HEK293 (cell line): ENCODE measurements around the gene LRRC32.

ENCODE experiments used
- CTCF ChIA-PET: fragments of 350-600 bp; formaldehyde crosslinking; extraction: SDS; loops from one replicate; lab custom pipeline; 2021; ENCODE audit warnings: antibody characterized with exemption; lab: Yijun Ruan, JAX
- POLR2A ChIA-PET: fragments of 300-600 bp; formaldehyde crosslinking; extraction: SDS; loops from one replicate; lab custom pipeline; 2020; ENCODE audit warnings: antibody characterized with exemption, inconsistent platforms; lab: Yijun Ruan, JAX
- H3K27ac ChIP-seq: fragments of 200-500 bp; sonication (Bioruptor generic); 2 replicates; pipeline ENCODE4 v1.5.1; 2014; ENCODE audit warnings: low read depth, low read length, control low read depth, inconsistent platforms; ENCODE audit errors: extremely low read depth
- H3K36me3 ChIP-seq, 2 experiments: fragments of 200-500 bp in 1 of 2; sonication (Bioruptor generic) in 1 of 2; 1 replicate in 1 of 2; 2 replicates in 1 of 2; pipeline ENCODE4 v1.5.1; 2014 to 2017; ENCODE audit warnings: inconsistent platforms in 2 of 2, low read length in 2 of 2; ENCODE audit not compliant: control insufficient read depth in 2 of 2, insufficient read depth in 1 of 2
- H3K4me1 ChIP-seq: fragments of 200-500 bp; sonication (Bioruptor generic); 2 replicates; pipeline ENCODE4 v1.5.1; 2014; ENCODE audit warnings: mild to moderate bottlenecking, low read length, inconsistent platforms; ENCODE audit not compliant: control insufficient read depth, insufficient read depth
- H3K4me3 ChIP-seq: 2 replicates; pipeline ENCODE4 v1.5.1; 2011; ENCODE audit warnings: low read depth, mild to moderate bottlenecking, control low read depth, low read length, moderate library complexity
- H3K9me3 ChIP-seq: fragments of 200-500 bp; sonication (Bioruptor generic); 2 replicates; pipeline ENCODE4 v1.5.1; 2014; ENCODE audit warnings: low read depth, low read length, inconsistent platforms; ENCODE audit not compliant: control insufficient read depth, insufficient read depth
- GLIS1 ChIP-seq: fragments of 450-650 bp; formaldehyde crosslinking; IDR thresholded peaks from 2 replicates; pipeline ENCODE4 v1.5.1; 2016; ENCODE audit warnings: missing biosample characterization, missing genetic modification characterization
- KLF10 ChIP-seq: fragments of 450-650 bp; IDR thresholded peaks from 2 replicates; pipeline ENCODE4 v1.5.1; 2018; ENCODE audit warnings: missing biosample characterization, mild to moderate bottlenecking, missing genetic modification characterization
- KLF16 ChIP-seq: fragments of 450-650 bp; formaldehyde crosslinking; IDR thresholded peaks from 2 replicates; pipeline ENCODE4 v1.5.1; 2017; ENCODE audit warnings: missing biosample characterization, missing genetic modification characterization
- KLF8 ChIP-seq: fragments of 450-650 bp; formaldehyde crosslinking; IDR thresholded peaks from 2 replicates; pipeline ENCODE4 v1.5.1; 2016; ENCODE audit warnings: missing biosample characterization, missing genetic modification characterization
- PRDM1 ChIP-seq: fragments of 450-650 bp; formaldehyde crosslinking; IDR thresholded peaks from 2 replicates; pipeline ENCODE4; 2016; ENCODE audit warnings: missing biosample characterization, missing genetic modification characterization
- RBAK ChIP-seq: fragments of 450-650 bp; formaldehyde crosslinking; IDR thresholded peaks from 2 replicates; pipeline ENCODE4 v1.5.1; 2016; ENCODE audit warnings: missing biosample characterization, missing genetic modification characterization
- ZNF10 ChIP-seq: fragments of 450-650 bp; formaldehyde crosslinking; IDR thresholded peaks from 2 replicates; pipeline ENCODE4 v1.5.1; 2017; ENCODE audit warnings: missing biosample characterization, missing genetic modification characterization
- ZNF114 ChIP-seq: fragments of 450-650 bp; formaldehyde crosslinking; IDR thresholded peaks from 2 replicates; pipeline ENCODE4 v1.5.0; 2017; ENCODE audit warnings: missing biosample characterization, missing genetic modification characterization
- ZNF138 ChIP-seq: fragments of 450-650 bp; formaldehyde crosslinking; IDR thresholded peaks from 2 replicates; pipeline ENCODE4 v1.5.1; 2016; ENCODE audit warnings: missing biosample characterization, missing genetic modification characterization, borderline replicate concordance
- ZNF174 ChIP-seq: fragments of 450-650 bp; formaldehyde crosslinking; IDR thresholded peaks from 2 replicates; pipeline ENCODE4 v1.5.0; 2017; ENCODE audit warnings: missing biosample characterization, mild to moderate bottlenecking, missing genetic modification characterization
- ZNF184 ChIP-seq: fragments of 450-650 bp; IDR thresholded peaks from 2 replicates; pipeline ENCODE4 v1.5.1; 2018; ENCODE audit warnings: missing biosample characterization, mild to moderate bottlenecking, missing genetic modification characterization
- ZNF366 ChIP-seq: fragments of 450-650 bp; formaldehyde crosslinking; conservative IDR thresholded peaks from 2 replicates; pipeline ENCODE4 v1.5.1; 2016; ENCODE audit warnings: missing biosample characterization, missing genetic modification characterization
- ZNF37A ChIP-seq: fragments of 450-650 bp; IDR thresholded peaks from 2 replicates; pipeline ENCODE4 v1.5.1; 2018; ENCODE audit warnings: missing biosample characterization, missing genetic modification characterization
- ZNF423 ChIP-seq: fragments of 450-650 bp; formaldehyde crosslinking; IDR thresholded peaks from 2 replicates; pipeline ENCODE4 v1.5.1; 2016; ENCODE audit warnings: missing biosample characterization, missing genetic modification characterization
- ZSCAN23 ChIP-seq: fragments of 450-650 bp; formaldehyde crosslinking; IDR thresholded peaks from 2 replicates; pipeline ENCODE4 v1.5.1; 2016; ENCODE audit warnings: missing biosample characterization, missing genetic modification characterization
- TF ChIP-seq, protein P1 (sequence below): fragments of 450-650 bp; formaldehyde crosslinking; IDR thresholded peaks from 2 replicates; pipeline ENCODE4 v1.5.1; 2016; ENCODE audit warnings: missing biosample characterization, missing genetic modification characterization, low read depth
- TF ChIP-seq, protein P2 (sequence below): fragments of 450-650 bp; formaldehyde crosslinking; IDR thresholded peaks from 2 replicates; pipeline ENCODE4 v1.5.1; 2016; ENCODE audit warnings: missing biosample characterization, missing genetic modification characterization
- TF ChIP-seq, protein P3 (sequence below): IDR thresholded peaks from 2 replicates; pipeline ENCODE4 v1.6.1; 2011; ENCODE audit warnings: mild to moderate bottlenecking, low read depth, low read length, borderline replicate concordance
- TF ChIP-seq, protein P4 (sequence below): fragments of 450-650 bp; formaldehyde crosslinking; IDR thresholded peaks from 2 replicates; pipeline ENCODE4 v1.5.1; 2016; ENCODE audit warnings: missing biosample characterization, missing genetic modification characterization
- TF ChIP-seq, protein P5 (sequence below): fragments of 450-650 bp; formaldehyde crosslinking; IDR thresholded peaks from 2 replicates; pipeline ENCODE4 v1.5.1; 2016; ENCODE audit warnings: missing biosample characterization, missing genetic modification characterization

LRRC32 gene

DNA sequence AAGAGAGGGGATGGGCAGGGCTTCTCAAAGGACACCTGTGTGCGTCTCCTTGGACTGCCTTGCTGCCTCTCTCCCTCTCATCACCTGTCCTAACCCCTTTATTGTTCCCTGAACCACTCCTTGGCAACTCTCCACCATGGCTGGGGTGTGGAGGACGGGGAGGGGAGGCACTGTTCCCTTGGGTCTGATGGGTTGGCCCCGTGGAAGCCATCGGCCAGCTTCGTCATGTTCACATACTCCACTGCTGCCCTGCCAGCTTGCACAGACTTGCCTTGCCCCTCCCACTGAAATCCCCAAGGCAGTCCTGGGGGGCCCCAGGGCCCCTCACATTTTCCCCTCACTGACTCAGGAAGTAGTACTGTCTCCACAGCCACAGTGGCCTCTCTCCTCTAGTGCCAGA lies 36.1 kb upstream of the LRRC32 start:
- ChIA-PET CTCF (interaction anchor here (0.6 kb wide), 1 partner anchor 815 kb away, joined by 3 read pairs; no protein-coding TSS in a partner anchor), POLR2A (no interaction called here)
- Histone ChIP-seq H3K36me3 (no peaks in the 10 kb centered on the region), H3K9me3 (no peaks in the 10 kb centered on the region), H3K4me3 (no peak overlapping the region), H3K4me1 (no peaks in the 10 kb centered on the region), H3K27ac (no peak overlapping the region)
- TF ChIP-seq ZSCAN23, result no peak
- TF ChIP-seq ZNF138, result no peak
- TF ChIP-seq KLF16 (tag by site-specific recombination), result no peak
- TF ChIP-seq, protein P1, sequence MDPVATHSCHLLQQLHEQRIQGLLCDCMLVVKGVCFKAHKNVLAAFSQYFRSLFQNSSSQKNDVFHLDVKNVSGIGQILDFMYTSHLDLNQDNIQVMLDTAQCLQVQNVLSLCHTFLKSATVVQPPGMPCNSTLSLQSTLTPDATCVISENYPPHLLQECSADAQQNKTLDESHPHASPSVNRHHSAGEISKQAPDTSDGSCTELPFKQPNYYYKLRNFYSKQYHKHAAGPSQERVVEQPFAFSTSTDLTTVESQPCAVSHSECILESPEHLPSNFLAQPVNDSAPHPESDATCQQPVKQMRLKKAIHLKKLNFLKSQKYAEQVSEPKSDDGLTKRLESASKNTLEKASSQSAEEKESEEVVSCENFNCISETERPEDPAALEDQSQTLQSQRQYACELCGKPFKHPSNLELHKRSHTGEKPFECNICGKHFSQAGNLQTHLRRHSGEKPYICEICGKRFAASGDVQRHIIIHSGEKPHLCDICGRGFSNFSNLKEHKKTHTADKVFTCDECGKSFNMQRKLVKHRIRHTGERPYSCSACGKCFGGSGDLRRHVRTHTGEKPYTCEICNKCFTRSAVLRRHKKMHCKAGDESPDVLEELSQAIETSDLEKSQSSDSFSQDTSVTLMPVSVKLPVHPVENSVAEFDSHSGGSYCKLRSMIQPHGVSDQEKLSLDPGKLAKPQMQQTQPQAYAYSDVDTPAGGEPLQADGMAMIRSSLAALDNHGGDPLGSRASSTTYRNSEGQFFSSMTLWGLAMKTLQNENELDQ, result no peak
- TF ChIP-seq, protein P2, sequence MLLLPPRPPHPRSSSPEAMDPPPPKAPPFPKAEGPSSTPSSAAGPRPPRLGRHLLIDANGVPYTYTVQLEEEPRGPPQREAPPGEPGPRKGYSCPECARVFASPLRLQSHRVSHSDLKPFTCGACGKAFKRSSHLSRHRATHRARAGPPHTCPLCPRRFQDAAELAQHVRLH (tag by site-specific recombination), result no peak
- TF ChIP-seq ZNF184 (tag by site-specific recombination), result no peak
- TF ChIP-seq RBAK (tag by site-specific recombination), result no peak

DNA sequence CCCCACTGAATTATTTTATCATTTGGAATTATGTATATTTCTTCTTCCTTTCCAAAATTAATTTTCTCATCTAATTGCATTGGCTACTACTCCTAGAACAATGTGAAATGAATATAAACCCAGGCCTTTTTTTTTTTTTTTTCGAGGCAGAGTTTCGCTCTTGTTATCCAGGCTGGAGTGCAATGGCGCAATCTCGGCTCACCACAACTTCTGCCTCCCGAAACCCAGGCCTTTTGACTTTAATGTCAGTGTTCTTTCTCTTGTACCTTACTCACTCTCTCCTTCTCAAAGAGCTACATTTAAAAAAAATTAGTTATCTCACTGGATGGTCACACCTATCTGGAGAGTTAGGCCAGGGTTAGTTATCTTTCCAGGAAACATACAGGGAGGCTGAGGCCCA lies 35.3 kb upstream of the LRRC32 start:
- ChIA-PET POLR2A (no interaction called here), CTCF (interaction anchor here (0.6 kb wide), 1 partner anchor 18 kb away, joined by 3 read pairs; no protein-coding TSS in a partner anchor)
- Histone ChIP-seq H3K4me1 (no peaks in the 10 kb centered on the region), H3K27ac (no peak overlapping the region), H3K9me3 (no peaks in the 10 kb centered on the region), H3K36me3 (no peaks in the 10 kb centered on the region), H3K4me3 (no peak overlapping the region)
- TF ChIP-seq ZNF423, result no peak
- no peak for TF ChIP-seq PRDM1 (tag by site-specific recombination)
- no peak for TF ChIP-seq ZNF184 (tag by site-specific recombination)
- TF ChIP-seq ZNF174 (tag by site-specific recombination), result no peak
- TF ChIP-seq GLIS1, result no peak
- no peak for TF ChIP-seq KLF10 (tag by site-specific recombination)
- no peak for TF ChIP-seq ZNF10 (tag by site-specific recombination)

DNA sequence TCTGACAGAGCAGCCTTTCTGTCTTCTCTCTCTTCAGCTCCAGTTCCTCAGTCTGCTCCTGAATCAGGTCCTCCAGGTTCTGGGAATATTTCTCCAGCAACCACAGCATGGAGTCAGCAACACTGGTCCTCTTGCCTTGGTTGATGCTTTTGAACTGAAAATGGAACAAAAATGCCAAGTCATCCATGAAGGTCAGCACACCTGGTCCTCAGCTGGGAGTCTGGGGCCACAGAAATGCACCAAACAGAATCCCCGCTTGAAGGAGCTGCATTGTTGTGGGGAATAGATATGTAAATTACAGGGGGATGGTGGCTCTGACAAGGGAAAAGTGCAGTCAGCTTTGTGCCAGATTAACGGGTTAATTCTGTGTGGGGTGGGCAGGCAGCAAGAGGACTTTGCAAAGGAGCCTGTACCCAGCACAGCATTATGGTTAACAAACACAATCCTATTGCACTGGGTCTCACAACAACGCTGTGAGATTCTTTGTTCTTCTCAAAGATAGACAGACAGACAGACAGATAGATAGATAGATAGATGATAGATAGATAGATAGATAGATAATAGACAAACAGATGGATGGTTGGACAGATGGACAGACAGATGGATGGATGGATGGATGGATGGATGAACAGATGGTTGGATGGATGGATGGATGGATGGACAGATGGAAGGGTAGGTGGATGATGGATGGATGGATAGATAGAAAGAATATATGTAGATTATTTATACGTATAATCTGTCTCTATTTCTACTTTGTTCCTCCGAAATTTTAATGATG lies 33.8 kb upstream of the LRRC32 start:
- Histone ChIP-seq H3K4me1 (no peaks in the 10 kb centered on the region), H3K27ac (no peak overlapping the region), H3K36me3 (no peaks in the 10 kb centered on the region), H3K9me3 (no peaks in the 10 kb centered on the region), H3K4me3 (no peak overlapping the region)
- TF ChIP-seq, protein P3, sequence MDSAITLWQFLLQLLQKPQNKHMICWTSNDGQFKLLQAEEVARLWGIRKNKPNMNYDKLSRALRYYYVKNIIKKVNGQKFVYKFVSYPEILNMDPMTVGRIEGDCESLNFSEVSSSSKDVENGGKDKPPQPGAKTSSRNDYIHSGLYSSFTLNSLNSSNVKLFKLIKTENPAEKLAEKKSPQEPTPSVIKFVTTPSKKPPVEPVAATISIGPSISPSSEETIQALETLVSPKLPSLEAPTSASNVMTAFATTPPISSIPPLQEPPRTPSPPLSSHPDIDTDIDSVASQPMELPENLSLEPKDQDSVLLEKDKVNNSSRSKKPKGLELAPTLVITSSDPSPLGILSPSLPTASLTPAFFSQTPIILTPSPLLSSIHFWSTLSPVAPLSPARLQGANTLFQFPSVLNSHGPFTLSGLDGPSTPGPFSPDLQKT, result no peak
- no peak for TF ChIP-seq ZNF114 (tag by site-specific recombination)
- TF ChIP-seq ZNF366 (tag by site-specific recombination), result peak; percentile 50
- no peak for TF ChIP-seq KLF8 (tag by site-specific recombination)
- TF ChIP-seq, protein P4, sequence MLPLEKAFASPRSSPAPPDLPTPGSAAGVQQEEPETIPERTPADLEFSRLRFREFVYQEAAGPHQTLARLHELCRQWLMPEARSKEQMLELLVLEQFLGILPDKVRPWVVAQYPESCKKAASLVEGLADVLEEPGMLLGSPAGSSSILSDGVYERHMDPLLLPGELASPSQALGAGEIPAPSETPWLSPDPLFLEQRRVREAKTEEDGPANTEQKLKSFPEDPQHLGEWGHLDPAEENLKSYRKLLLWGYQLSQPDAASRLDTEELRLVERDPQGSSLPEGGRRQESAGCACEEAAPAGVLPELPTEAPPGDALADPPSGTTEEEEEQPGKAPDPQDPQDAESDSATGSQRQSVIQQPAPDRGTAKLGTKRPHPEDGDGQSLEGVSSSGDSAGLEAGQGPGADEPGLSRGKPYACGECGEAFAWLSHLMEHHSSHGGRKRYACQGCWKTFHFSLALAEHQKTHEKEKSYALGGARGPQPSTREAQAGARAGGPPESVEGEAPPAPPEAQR, result no peak
- TF ChIP-seq, protein P5, sequence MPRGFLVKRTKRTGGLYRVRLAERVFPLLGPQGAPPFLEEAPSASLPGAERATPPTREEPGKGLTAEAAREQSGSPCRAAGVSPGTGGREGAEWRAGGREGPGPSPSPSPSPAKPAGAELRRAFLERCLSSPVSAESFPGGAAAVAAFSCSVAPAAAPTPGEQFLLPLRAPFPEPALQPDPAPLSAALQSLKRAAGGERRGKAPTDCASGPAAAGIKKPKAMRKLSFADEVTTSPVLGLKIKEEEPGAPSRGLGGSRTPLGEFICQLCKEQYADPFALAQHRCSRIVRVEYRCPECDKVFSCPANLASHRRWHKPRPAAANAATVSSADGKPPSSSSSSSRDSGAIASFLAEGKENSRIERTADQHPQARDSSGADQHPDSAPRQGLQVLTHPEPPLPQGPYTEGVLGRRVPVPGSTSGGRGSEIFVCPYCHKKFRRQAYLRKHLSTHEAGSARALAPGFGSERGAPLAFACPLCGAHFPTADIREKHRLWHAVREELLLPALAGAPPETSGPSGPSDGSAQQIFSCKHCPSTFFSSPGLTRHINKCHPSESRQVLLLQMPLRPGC (tag by site-specific recombination), result no peak
- no peak for TF ChIP-seq ZNF37A (tag by site-specific recombination)
- CTCF ChIA-PET, result interaction anchor here (3.5 kb wide), 1 partner anchor 17 kb away, joined by 22 read pairs; no protein-coding TSS in a partner anchor
- POLR2A ChIA-PET, result no interaction called here
